GM12873 (cell line): ENCODE data around the gene SLC25A22.

Experiments used
- CTCF ChIP-seq: IDR thresholded peaks from 2 replicates; pipeline ENCODE4 v1.5.1; 2012; ENCODE audit warnings: low read depth, mild to moderate bottlenecking, moderate library complexity, low read length, control low read depth; ENCODE audit not compliant: insufficient read depth; ENCODE audit errors: missing control alignments

Gene SLC25A22

GRCh38 chr11:787084-787675 is 10.9 kb downstream of the SLC25A22 start:
- no peak for TF ChIP-seq CTCF

GRCh38 chr11:786235-787083 is 11.6 kb downstream of the SLC25A22 start:
- no peak for TF ChIP-seq CTCF

- TF ChIP-seq CTCF: no peak
These were observed 14.5 kb downstream of the SLC25A22 start for GRCh38 chr11:783581-784015.

GRCh38 chr11:782264-783174 is 15.6 kb downstream of the SLC25A22 start:
- TF ChIP-seq CTCF: no peak

DNA sequence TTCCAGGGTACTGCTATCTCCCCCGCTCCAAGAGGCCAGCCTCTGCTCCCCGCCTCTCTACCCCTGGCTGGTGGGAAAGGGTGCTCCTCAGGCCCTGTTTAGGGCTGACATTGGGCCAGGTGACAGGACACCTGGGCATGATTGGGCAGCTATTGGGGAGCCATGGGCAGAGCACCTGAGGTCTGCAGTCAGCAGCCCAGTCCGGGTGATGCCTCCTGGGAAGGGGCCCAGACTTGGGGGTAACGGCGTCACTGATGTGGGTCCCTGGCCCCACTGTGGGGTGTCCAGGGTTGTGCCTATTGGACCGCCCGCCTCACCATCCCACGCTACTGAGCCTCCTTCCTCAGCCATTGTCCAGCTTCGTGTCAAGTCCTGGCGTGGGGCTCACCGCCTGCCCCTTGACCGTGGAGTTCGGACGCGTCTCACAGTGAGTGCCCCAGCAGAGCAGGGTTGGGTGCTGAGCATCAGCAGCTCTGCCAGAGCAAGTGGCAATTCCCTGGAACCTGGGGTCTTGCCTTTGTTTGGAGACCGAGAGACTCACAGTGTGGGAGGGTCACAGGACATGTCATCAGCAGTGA is 18.0 kb downstream of the SLC25A22 start:
- TF ChIP-seq CTCF: no peak

- peak; percentile 4 for TF ChIP-seq CTCF
These were observed 18.8 kb downstream of the SLC25A22 start for GRCh38 chr11:778976-779954.
